K562 (cell line): ENCODE measurements around the gene CCDC32. TPM values are rescaled to one million over a fixed set of nuclear protein-coding genes. Genes with fewer than 3 reads are reported as not detected.
A peak's percentile ranks its signal among the peaks of the same experiment; 100 is the strongest.

Experiments used
- CREM ChIP-seq: IDR thresholded peaks from 2 replicates; pipeline ENCODE4 v1.6.1; 2014; ENCODE audit warnings: antibody characterized with exemption, low read depth
- FIP1L1 ChIP-seq: fragments of 200-400 bp; formaldehyde crosslinking; IDR thresholded peaks from 2 replicates; pipeline ENCODE4 v1.6.1; 2018; ENCODE audit warnings: mild to moderate bottlenecking, low read depth, low read length; ENCODE audit not compliant: poor library complexity, severe bottlenecking
- POLR2G ChIP-seq: fragments of 200-400 bp; formaldehyde crosslinking; IDR thresholded peaks from 2 replicates; pipeline ENCODE4 v1.6.1; 2017; ENCODE audit warnings: low read depth, mild to moderate bottlenecking, antibody characterized with exemption, low read length, moderate library complexity
- PRDM10 ChIP-seq: fragments of 450-650 bp; IDR thresholded peaks from 2 replicates; pipeline ENCODE4 v1.6.1; 2018; ENCODE audit not compliant: partially characterized antibody
- ZBTB5 ChIP-seq: fragments of 450-650 bp; IDR thresholded peaks from 2 replicates; pipeline ENCODE4 v1.6.1; 2017; ENCODE audit warnings: antibody characterized with exemption
- ZC3H4 ChIP-seq: sonication (generic); formaldehyde crosslinking; IDR thresholded peaks from 2 replicates; pipeline ENCODE4 v1.9.0; 2021; ENCODE audit warnings: missing genetic modification reagents, borderline replicate concordance
- ZNF780A ChIP-seq: fragments of 250-450 bp; sonication (Bioruptor Pico); IDR thresholded peaks from 2 replicates; pipeline ENCODE4 v1.5.0; 2021; ENCODE audit warnings: mild to moderate bottlenecking
- polyA plus RNA-seq, 8 experiments: library from polyadenylated mRNA; depleted of rRNA in 4 of 8; stranded (reverse) in 5 of 8; unstranded in 3 of 8; fragments of >200 nt; fragmentation: Nextera tagmentation in 2 of 8; fragmentation: Illumina TruSeq in 1 of 8; extraction: Ambion mirVana in 2 of 8; extraction: Trizol in 1 of 8; gene quantifications; 2 replicates each; pipeline versions ENCODE4 v1.2.1 to v1.2.3, GENCODE V29; 2011 to 2014; ENCODE audit warnings: inconsistent platforms in 1 of 8, missing spikeins in 1 of 8
- total RNA-seq, 7 experiments: library from RNA; depleted of rRNA in 6 of 7; stranded (reverse); fragments of >200 nt in 6 of 7; fragmentation: Illumina TruSeq in 2 of 7; extraction: Trizol in 2 of 7; gene quantifications; 2 replicates each; pipeline versions ENCODE4 v1.2.1 to v1.2.3, GENCODE V29; 2011 to 2021; ENCODE audit warnings: low replicate concordance in 1 of 7

The CCDC32 gene
- total and polyA plus RNA-seq, 9 of the 15 experiments (the other 6 are each of a cell fraction or from before 2014, with no cell fraction given): 22.2 to 94.8 (median 37.1) TPM

DNA sequence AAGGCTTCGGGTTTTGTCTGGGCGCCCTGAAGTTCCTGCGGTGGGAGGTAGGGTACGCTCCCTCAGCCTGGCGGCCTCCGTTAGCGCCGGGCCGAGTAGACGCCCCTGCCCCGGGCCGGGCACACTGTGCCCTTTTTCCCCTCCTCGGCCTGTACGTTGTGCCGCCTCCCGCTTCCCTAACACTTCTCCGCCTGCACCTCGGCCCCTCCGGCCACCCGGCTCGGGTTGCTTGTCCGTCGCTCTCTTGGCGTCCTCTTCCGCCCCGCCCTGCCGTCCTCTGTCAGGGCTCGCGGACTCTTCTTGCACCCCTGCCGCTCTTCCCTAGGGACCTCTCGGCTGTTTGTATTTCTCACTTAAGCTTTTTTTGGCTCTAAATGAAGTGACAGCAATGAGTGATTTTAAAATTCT, 29.6 kb upstream of the CCDC32 start (continued):
- TF ChIP-seq ZBTB5 (no peak), CREM (peak; percentile 71), POLR2G (peak; percentile 84), ZC3H4 (no peak), ZNF780A (CRISPR knock-in tag) (no peak), FIP1L1 (peak; percentile 42), PRDM10 (peak; percentile 93)
